RKO (cell line): ENCODE measurements around the gene ZNF749.

Source experiments
- DNase-seq: peaks from one replicate; pipeline ENCODE4 v3.0.0-alpha.2; 2016; ENCODE audit warnings: low spot score

The ZNF749 gene

GRCh38 chr19:57435062-57435978, at the start of gene ZNF749:
TSS of gene ZNF749 (plus strand) at chr19:57435325. CDS start at chr19:57435579, 254 bp downstream.
- DNase-seq, result peak; percentile 99

- DNase-seq, result no peak
Observed at GRCh38 chr19:57389194-57389729, 45.9 kb upstream of the ZNF749 start.

- peak; percentile 99 for DNase-seq
Observed at GRCh38 chr19:57389730-57390598, 45.2 kb upstream of the ZNF749 start, which contains the start of gene ZNF548. TSS of gene ZNF548 (plus strand) at chr19:57389854. CDS start at chr19:57390100, 246 bp downstream.

- DNase-seq, result no peak
Observed at GRCh38 chr19:57395710-57396109, 39.4 kb upstream of the ZNF749 start.

GRCh38 chr19:57398868-57399267, 36.3 kb upstream of the ZNF749 start:
- DNase-seq, result no peak

GRCh38 chr19:57403737-57404563, 31.2 kb upstream of the ZNF749 start:
- no peak for DNase-seq

- peak; percentile 70 for DNase-seq
Observed at GRCh38 chr19:57406516-57407123, 28.5 kb upstream of the ZNF749 start.

- peak; percentile 97 for DNase-seq
Observed at GRCh38 chr19:57410877-57411671, 24.1 kb upstream of the ZNF749 start, which contains the start of gene ZNF17. TSS of gene ZNF17 (plus strand) at chr19:57411161. CDS start at chr19:57413616, 2,455 bp downstream.

- DNase-seq, result no peak
Observed at GRCh38 chr19:57419439-57419838, 15.7 kb upstream of the ZNF749 start.

- DNase-seq, result no peak
Observed at GRCh38 chr19:57421037-57421436, 14.1 kb upstream of the ZNF749 start.

GRCh38 chr19:57434386-57435061, 601 bp upstream of the ZNF749 start:
- no peak for DNase-seq

GRCh38 chr19:57436417-57436816, 1.3 kb downstream of the ZNF749 start:
- peak; percentile 20 for DNase-seq

- DNase-seq, result peak; percentile 12
Observed at GRCh38 chr19:57437931-57438330, 2.8 kb downstream of the ZNF749 start.

- DNase-seq, result no peak
Observed at GRCh38 chr19:57438925-57439324, 3.8 kb downstream of the ZNF749 start.

GRCh38 chr19:57441979-57442752, 7.0 kb downstream of the ZNF749 start:
- no peak for DNase-seq

GRCh38 chr19:57443121-57443696, 8.1 kb downstream of the ZNF749 start:
- DNase-seq, result no peak

GRCh38 chr19:57452307-57452706, 17.2 kb downstream of the ZNF749 start:
- no peak for DNase-seq

GRCh38 chr19:57465680-57466381, 30.7 kb downstream of the ZNF749 start:
- peak; percentile 74 for DNase-seq
